DOHH2 (cell line): ENCODE results near the gene OGFOD1.
A peak's percentile ranks its signal among the peaks of the same experiment; 100 is the strongest.

ENCODE experiments used
- H3F3A ChIP-seq: fragments of 200-600 bp; sonication (generic), shearing (Covaris generic); 2 replicates; pipeline ENCODE4 v1.6.0; 2016; ENCODE audit warnings: antibody characterized with exemption, mild to moderate bottlenecking; ENCODE audit not compliant: control insufficient read depth, insufficient read depth
- H3K27ac ChIP-seq: fragments of 200-600 bp; sonication (generic); 2 replicates; pipeline ENCODE4 v1.5.1; 2014; ENCODE audit warnings: low read depth, mild to moderate bottlenecking, low read length, moderate library complexity
- H3K27me3 ChIP-seq: fragments of 200-600 bp; sonication (generic); 2 replicates; pipeline ENCODE4 v1.6.1; 2014; ENCODE audit warnings: mild to moderate bottlenecking, low read length, mixed read lengths; ENCODE audit not compliant: control insufficient read depth
- H3K36me3 ChIP-seq: fragments of 200-600 bp; sonication (generic); 2 replicates; pipeline ENCODE4 v1.6.1; 2014; ENCODE audit warnings: mild to moderate bottlenecking, low read length, moderate library complexity, mixed read lengths; ENCODE audit not compliant: control insufficient read depth
- H3K4me1 ChIP-seq: fragments of 200-600 bp; sonication (generic); 2 replicates; pipeline ENCODE4 v1.6.1; 2014; ENCODE audit warnings: mild to moderate bottlenecking, low read length, mixed read lengths; ENCODE audit not compliant: control insufficient read depth
- H3K4me2 ChIP-seq: fragments of 200-600 bp; sonication (generic); 2 replicates; pipeline ENCODE4 v1.6.0; 2014; ENCODE audit warnings: mild to moderate bottlenecking, low read length, moderate library complexity
- H3K4me3 ChIP-seq: fragments of 200-600 bp; sonication (generic); 2 replicates; pipeline ENCODE4 v1.5.1; 2014; ENCODE audit warnings: mild to moderate bottlenecking, low read length, mixed read lengths
- H3K79me2 ChIP-seq: fragments of 200-600 bp; sonication (generic); 2 replicates; pipeline ENCODE4 v1.6.1; 2014; ENCODE audit warnings: mild to moderate bottlenecking, low read length, mixed read lengths; ENCODE audit not compliant: control insufficient read depth
- H3K9me2 ChIP-seq: fragments of 200-600 bp; sonication (generic); replicated peaks from 2 replicates; pipeline ENCODE4 v1.6.1; 2014; ENCODE audit warnings: mild to moderate bottlenecking, low read length, mixed read lengths; ENCODE audit not compliant: control insufficient read depth
- H3K9me3 ChIP-seq: fragments of 200-600 bp; sonication (generic); 2 replicates; pipeline ENCODE4 v1.6.1; 2014; ENCODE audit warnings: antibody characterized with exemption, low read length, mixed read lengths; ENCODE audit not compliant: control insufficient read depth, insufficient read depth
- H4K20me1 ChIP-seq: fragments of 200-600 bp; sonication (generic); 2 replicates; pipeline ENCODE4 v1.6.0; 2014; ENCODE audit warnings: low read depth, mild to moderate bottlenecking, antibody characterized with exemption, low read length, moderate library complexity; ENCODE audit not compliant: control insufficient read depth, insufficient read depth
- EZH2phosphoT487 ChIP-seq: fragments of 200-600 bp; sonication (generic); IDR thresholded peaks from 2 replicates; pipeline ENCODE4 v1.6.1; 2017; ENCODE audit warnings: borderline replicate concordance, mild to moderate bottlenecking, antibody characterized with exemption, low read length, moderate library complexity, mixed read lengths
- TF ChIP-seq, protein P1 (sequence below): fragments of 200-600 bp; sonication (generic); IDR thresholded peaks from one replicate; pipeline ENCODE4 v1.5.1; 2014; ENCODE audit warnings: antibody characterized with exemption, mild to moderate bottlenecking, low read depth, low read length; ENCODE audit not compliant: poor library complexity, severe bottlenecking

The OGFOD1 gene

DNA sequence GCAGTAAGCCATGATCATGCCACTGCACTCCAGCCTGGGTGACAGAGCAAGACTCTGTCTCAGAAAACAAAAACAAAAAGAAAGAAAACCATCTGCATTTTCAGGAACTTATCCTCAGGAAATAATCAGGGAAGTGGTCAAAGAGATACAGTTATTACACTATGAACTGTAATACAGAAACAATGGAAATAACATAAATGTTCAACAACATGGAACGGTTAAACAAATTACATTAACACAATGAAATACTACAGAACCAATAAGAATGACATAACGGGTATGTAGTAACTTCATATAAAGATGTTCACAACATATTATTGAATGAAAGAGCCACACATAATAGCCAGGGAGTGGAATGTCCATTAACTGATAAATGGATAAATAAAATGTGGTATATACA, 61.7 kb downstream of the OGFOD1 start:
- H3K9me3 ChIP-seq = no peaks in the 10 kb centered on the region
- no peak for TF ChIP-seq EZH2phosphoT487
- TF ChIP-seq, protein P1, sequence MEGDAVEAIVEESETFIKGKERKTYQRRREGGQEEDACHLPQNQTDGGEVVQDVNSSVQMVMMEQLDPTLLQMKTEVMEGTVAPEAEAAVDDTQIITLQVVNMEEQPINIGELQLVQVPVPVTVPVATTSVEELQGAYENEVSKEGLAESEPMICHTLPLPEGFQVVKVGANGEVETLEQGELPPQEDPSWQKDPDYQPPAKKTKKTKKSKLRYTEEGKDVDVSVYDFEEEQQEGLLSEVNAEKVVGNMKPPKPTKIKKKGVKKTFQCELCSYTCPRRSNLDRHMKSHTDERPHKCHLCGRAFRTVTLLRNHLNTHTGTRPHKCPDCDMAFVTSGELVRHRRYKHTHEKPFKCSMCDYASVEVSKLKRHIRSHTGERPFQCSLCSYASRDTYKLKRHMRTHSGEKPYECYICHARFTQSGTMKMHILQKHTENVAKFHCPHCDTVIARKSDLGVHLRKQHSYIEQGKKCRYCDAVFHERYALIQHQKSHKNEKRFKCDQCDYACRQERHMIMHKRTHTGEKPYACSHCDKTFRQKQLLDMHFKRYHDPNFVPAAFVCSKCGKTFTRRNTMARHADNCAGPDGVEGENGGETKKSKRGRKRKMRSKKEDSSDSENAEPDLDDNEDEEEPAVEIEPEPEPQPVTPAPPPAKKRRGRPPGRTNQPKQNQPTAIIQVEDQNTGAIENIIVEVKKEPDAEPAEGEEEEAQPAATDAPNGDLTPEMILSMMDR = no peak
- no peaks in the 10 kb centered on the region; the same call in 1 of the 2 replicates for H3K79me2 ChIP-seq
- H3K36me3 ChIP-seq = no peaks in the 10 kb centered on the region
- H3K4me1 ChIP-seq = peaks cover 4% of the 10 kb centered on the region; the same call in 1 of the 2 replicates
- no peaks in the 10 kb centered on the region for H3F3A ChIP-seq
- no peak overlapping the region for H3K4me3 ChIP-seq
- H3K9me2 ChIP-seq = no peaks in the 10 kb centered on the region
- no peaks in the 10 kb centered on the region for H3K27me3 ChIP-seq
- H3K27ac ChIP-seq = no peak overlapping the region
- H3K4me2 ChIP-seq = no peak overlapping the region
- H4K20me1 ChIP-seq = no peaks in the 10 kb centered on the region

DNA sequence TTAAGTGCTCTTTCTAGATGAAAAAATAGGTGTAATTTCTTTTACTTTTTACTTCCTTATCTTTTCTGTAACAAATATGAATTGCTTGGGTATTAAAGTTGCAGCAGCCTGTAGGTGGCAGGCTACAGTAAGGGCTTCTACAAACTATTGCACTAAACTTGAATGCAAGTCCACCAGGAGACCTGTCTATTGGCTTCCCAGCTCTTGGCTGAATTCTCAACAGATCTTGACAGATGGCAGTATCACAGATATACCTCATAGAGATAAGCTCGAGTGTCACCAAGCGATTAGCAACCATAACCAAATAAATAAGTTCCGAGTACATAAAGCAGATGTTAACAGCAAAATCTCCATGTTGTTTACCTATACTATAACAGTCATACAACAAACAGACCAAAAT, 62.6 kb downstream of the OGFOD1 start:
- Histone ChIP-seq H3K4me1 (peaks cover 10% of the 10 kb centered on the region), H3F3A (no peaks in the 10 kb centered on the region), H3K27ac (no peak overlapping the region), H3K27me3 (no peaks in the 10 kb centered on the region), H3K79me2 (peaks cover 5% of the 10 kb centered on the region; the same call in 1 of the 2 replicates), H3K9me3 (no peaks in the 10 kb centered on the region), H3K4me2 (peak overlapping the region; percentile 14; the same call in 1 of the 2 replicates), H3K4me3 (no peak overlapping the region), H3K36me3 (no peaks in the 10 kb centered on the region), H4K20me1 (no peaks in the 10 kb centered on the region), H3K9me2 (no peaks in the 10 kb centered on the region)
- TF ChIP-seq EZH2phosphoT487 = no peak
- TF ChIP-seq, protein P1 = peak; percentile 81

DNA sequence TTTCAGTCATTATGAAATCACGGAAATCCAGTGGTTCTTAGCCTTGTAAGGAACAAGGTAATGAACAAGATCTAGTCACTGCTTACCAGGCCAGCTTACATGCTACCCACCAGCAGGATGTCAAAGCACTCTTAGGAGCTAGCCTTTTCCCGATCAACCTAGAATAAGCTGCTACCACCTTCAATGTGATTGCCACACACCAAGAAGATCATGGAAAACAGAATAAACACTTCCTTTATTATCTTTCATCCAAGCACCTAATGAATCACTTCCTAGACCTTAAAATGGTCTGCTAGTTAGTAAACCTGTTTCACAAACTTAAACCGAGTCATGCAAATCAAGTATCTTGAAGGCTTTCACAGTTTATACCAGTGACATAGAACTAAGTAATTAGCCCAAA, 63.5 kb downstream of the OGFOD1 start:
- no peak overlapping the region for H3K4me2 ChIP-seq
- H3K9me2 ChIP-seq = no peaks in the 10 kb centered on the region
- no peaks in the 10 kb centered on the region for H4K20me1 ChIP-seq
- H3K4me1 ChIP-seq = peaks cover 13% of the 10 kb centered on the region
- H3K9me3 ChIP-seq = no peaks in the 10 kb centered on the region
- no peak overlapping the region for H3K27ac ChIP-seq
- TF ChIP-seq, protein P1 = no peak
- TF ChIP-seq EZH2phosphoT487 = no peak
- no peaks in the 10 kb centered on the region; the same call in 1 of the 2 replicates for H3K36me3 ChIP-seq
- no peak overlapping the region for H3K4me3 ChIP-seq
- no peaks in the 10 kb centered on the region for H3K27me3 ChIP-seq
- peaks cover 5% of the 10 kb centered on the region; the same call in 1 of the 2 replicates for H3K79me2 ChIP-seq
- H3F3A ChIP-seq = no peaks in the 10 kb centered on the region

DNA sequence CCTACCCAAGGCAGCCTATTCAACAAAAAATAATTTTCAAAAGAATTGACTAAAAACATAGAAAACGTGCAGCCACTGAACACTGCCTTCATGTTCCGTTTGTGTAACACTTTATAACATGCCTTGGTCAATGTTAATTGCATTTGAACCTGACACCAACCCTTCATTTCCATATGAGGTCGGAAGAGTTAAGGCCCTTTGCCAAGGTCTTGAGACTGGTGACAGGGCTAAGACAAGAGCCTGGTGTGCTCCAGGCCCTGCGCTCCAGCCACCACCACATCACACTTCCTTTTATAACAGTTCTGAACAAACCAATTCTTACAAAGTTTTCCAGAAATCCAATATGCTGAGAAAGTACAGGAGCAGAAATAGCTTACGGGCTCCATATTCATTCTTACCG, 64.3 kb downstream of the OGFOD1 start:
- no peak overlapping the region for H3K4me2 ChIP-seq
- no peak overlapping the region for H3K27ac ChIP-seq
- no peaks in the 10 kb centered on the region; the same call in 1 of the 2 replicates for H3K36me3 ChIP-seq
- H3F3A ChIP-seq = no peaks in the 10 kb centered on the region
- no peak overlapping the region for H3K4me3 ChIP-seq
- H3K9me3 ChIP-seq = no peaks in the 10 kb centered on the region
- no peaks in the 10 kb centered on the region for H3K9me2 ChIP-seq
- H3K4me1 ChIP-seq = peaks cover 20% of the 10 kb centered on the region
- no peaks in the 10 kb centered on the region for H4K20me1 ChIP-seq
- H3K79me2 ChIP-seq = peaks cover 5% of the 10 kb centered on the region; the same call in 1 of the 2 replicates
- TF ChIP-seq, protein P1 = no peak
- TF ChIP-seq EZH2phosphoT487 = no peak
- no peaks in the 10 kb centered on the region for H3K27me3 ChIP-seq
